CMK (cell line): ENCODE data around the gene ESYT1.

Source experiments
- DNase-seq: peaks from one replicate; pipeline ENCODE4 v3.0.0-alpha.2; 2010; ENCODE audit warnings: low read depth

ESYT1 gene

GRCh38 chr12:56127888-56128669 lies at the start of gene ESYT1:
ESYT1 (plus strand) TSS chr12:56128267; CDS start chr12:56128320, 53 bp downstream.
- DNase-seq = peak; percentile 98

DNA sequence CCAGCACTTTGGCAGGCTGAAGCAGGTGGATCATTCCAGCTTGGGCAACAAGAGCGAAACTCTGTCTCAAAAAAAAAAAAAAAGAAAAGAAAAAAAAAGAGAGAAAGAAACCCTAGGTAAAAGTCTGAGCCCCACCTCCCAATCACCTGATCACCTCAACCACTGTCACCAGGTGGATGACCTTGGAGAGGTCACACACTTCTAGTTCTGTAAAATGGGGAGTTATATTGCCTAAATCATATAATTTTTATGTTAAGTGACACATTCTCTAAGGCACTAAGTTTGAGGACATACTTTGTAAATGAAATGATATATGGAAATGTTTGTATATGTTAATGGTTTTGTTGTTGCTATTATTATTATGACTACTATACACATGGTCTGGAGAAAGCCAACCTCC lies 49.6 kb upstream of the ESYT1 start:
- DNase-seq = no peak

GRCh38 chr12:56078931-56079722 lies 48.9 kb upstream of the ESYT1 start:
- DNase-seq = peak; percentile 36

GRCh38 chr12:56079723-56080555 lies 48.1 kb upstream of the ESYT1 start, which contains the start of gene ERBB3:
ERBB3 (plus strand) TSS chr12:56080165; CDS start chr12:56080301, 136 bp downstream.
- no peak for DNase-seq

DNA sequence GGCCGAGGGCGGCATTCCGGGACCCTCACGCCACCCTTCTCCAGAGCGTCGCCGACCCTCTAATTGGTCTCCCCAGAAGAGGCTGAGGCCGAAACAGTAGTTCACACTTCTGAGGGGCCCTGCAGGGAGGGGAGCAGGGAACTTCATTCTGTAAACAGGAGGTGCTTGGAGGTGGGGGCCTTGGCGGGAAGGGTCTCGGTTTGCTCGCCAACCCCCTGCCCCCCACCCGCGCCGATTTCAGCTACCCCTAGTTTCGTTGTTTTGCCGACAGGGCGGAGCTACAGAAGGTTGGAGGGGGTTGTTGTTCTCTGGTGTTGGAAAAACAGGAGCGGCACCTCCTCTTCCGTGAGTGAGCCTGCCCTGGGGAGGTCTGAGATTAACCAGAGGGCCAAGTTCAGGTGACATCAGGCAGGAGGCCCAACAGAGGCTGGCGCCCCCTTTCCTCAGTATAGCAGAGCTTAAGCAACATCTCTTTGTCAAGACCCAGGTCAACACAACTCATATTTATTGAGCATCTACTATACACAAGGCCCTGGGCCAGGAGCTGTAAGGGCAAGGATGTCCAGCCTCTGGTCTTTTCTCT lies 47.4 kb upstream of the ESYT1 start:
- no peak for DNase-seq

GRCh38 chr12:56081393-56082347 lies 46.4 kb upstream of the ESYT1 start:
- no peak for DNase-seq

DNA sequence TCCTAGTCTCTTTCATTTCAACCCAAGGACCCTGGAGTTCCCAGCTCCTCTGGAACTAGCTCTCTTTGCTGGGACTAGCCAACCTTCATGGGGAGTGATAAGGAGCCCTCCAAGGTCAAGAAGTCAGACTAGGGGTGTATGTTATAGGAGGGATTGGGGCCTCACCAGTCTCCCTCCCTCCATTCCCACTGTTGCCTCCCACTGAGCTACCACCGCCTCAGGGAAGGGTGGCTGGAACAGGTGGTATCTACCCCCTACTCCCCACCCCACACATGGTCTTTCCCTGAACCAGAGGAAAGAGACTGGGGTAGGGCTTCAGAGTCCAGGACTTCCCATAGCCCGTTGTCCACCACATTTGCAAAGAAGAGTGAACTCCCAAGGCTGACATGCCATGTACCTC lies 45.7 kb upstream of the ESYT1 start:
- DNase-seq = no peak

GRCh38 chr12:56082967-56083366 lies 45.1 kb upstream of the ESYT1 start:
- DNase-seq = no peak

- no peak for DNase-seq
Measured at GRCh38 chr12:56084958-56085543, 43.0 kb upstream of the ESYT1 start.

- DNase-seq = no peak
Measured at GRCh38 chr12:56086096-56086495, 42.0 kb upstream of the ESYT1 start.

DNA sequence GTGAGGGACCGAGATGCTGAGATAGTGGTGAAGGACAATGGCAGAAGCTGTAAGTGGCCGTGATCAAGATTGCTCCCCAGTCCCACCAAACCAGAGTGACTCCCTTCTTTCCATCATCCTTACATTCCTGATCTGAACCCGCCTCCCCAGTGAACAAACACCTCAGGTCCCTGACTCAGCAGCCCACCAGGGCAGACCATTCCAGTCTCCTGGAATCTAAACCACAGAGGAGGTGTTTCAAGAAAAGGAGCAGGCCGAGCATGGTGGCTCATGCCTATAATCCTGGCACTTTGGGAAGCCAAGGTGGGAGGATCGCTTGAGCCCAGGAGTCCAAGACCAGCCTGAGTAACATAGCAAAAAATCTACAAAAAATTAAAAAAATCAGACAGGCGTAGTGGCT lies 41.5 kb upstream of the ESYT1 start:
- no peak for DNase-seq

DNA sequence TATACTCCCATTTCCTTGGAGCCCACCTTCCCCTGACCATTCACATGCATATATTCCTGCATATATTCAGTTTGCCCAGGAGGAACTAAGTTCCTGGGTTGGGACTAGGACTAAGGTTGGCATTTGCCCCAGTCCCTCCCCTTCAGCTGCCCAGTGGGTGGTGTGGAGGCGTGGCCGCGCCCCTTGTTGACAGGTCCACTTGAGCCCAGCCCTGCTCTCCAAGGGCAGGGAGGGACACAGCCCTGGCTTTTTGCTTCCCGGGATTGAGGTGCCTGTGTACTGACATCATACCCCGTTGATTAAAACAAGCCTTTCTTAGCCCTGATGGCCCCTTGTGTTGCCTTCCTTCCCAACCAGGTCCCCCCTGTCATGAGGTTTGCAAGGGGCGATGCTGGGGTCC lies 40.8 kb upstream of the ESYT1 start:
- DNase-seq = no peak

GRCh38 chr12:56097738-56098137 lies 30.3 kb upstream of the ESYT1 start:
- no peak for DNase-seq

GRCh38 chr12:56098592-56098991 lies 29.5 kb upstream of the ESYT1 start:
- DNase-seq = no peak

DNA sequence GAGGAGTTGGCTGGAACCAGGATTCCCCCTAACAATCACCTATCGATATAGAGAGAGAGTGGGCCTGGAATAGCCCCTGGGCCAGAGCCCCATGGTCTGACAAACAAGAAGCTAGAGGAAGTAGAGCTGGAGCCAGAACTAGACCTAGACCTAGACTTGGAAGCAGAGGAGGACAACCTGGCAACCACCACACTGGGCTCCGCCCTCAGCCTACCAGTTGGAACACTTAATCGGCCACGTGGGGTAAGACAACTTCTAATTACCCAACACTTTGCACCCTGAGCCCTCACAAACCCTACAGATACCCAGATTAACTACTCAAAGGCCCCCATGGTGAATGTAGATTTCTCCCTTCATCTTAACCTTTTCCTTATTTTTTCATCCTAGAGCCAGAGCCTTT lies 28.3 kb upstream of the ESYT1 start:
- no peak for DNase-seq

DNA sequence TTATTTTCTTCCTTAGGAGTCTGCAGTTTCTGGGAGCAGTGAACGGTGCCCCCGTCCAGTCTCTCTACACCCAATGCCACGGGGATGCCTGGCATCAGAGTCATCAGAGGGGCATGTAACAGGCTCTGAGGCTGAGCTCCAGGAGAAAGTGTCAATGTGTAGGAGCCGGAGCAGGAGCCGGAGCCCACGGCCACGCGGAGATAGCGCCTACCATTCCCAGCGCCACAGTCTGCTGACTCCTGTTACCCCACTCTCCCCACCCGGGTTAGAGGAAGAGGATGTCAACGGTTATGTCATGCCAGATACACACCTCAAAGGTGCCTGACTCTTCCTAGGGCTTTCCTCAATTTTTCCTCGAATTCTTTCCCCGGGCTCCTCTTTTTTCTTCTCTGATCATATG lies 27.0 kb upstream of the ESYT1 start:
- no peak for DNase-seq

DNA sequence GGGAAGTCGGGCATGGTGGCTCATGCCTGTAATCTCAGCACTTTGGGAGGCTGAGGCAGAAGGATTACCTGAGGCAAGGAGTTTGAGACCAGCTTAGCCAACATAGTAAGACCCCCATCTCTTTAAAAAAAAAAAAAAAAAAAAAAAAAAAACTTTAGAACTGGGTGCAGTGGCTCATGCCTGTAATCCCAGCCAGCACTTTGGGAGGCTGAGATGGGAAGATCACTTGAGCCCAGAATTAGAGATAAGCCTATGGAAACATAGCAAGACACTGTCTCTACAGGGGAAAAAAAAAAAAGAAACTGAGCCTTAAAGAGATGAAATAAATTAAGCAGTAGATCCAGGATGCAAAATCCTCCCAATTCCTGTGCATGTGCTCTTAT lies 25.4 kb upstream of the ESYT1 start:
- DNase-seq = no peak

GRCh38 chr12:56103066-56103711 lies 24.9 kb upstream of the ESYT1 start:
- DNase-seq = no peak

GRCh38 chr12:56103823-56104108 lies 24.3 kb upstream of the ESYT1 start:
- no peak for DNase-seq

- DNase-seq = peak; percentile 95
Measured at GRCh38 chr12:56104109-56104814, 23.8 kb upstream of the ESYT1 start, which contains the start of gene PA2G4. PA2G4 (plus strand) TSS chr12:56104559; CDS start chr12:56104738, 179 bp downstream.
